Glomerular visceral epithelial cell (primary cell): ENCODE data around the gene PFKFB2.

Source experiments
- DNase-seq: peaks from one replicate; pipeline ENCODE4 v3.0.0-alpha.2; 2016; ENCODE audit errors: extremely low spot score

PFKFB2 gene

DNA sequence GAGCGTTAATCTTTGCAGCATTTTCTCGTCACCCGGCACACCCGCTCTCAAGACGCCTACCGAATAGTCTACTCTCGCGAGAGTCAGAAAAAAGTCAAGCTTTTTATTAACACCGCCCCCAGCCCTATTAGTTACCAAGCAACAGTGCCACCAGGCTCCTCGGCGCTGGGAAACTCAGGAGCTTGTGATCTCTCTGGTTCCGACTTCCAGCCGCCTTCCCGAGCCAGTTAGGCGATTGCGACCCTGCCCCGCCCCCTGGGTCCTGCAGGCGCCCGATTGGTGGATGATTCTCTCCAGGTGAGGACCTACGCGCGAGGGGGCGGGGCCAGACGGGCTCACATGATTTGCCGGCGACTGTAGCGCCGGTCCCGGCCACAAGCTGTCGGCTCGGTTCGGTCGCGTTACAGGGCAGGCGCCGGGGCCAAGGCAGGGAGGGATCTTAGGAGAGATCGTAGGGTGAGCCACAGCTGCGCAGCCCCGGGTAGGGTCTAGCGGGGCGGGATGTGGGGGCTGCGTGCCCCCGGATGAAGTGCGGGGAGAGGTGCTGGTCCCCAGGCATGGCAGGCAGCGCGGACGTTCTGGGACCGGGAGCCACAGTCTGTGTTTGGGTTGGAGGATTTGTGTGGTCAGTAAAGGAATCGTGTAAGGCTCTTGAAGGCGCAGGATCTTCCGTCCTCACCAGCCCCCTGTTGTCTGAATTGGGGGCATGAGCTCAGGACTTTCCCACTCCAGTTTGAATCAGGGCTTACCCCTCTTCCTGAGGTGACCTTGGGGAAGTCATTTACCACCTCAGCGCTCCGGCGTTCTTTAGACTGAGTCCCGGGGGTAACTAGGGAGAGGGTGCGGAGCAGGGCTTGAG is at the start of gene PFKFB2:
Gene PFKFB2 (plus strand): TSS at position 365 of the 859 bp plus-strand sequence. CDS start 1,443 bp downstream, outside the sequence.
- DNase-seq: peak; percentile 98

- peak; percentile 76 for DNase-seq
Measured at GRCh38 chr1:207004931-207005830, 47.9 kb upstream of the PFKFB2 start.

DNA sequence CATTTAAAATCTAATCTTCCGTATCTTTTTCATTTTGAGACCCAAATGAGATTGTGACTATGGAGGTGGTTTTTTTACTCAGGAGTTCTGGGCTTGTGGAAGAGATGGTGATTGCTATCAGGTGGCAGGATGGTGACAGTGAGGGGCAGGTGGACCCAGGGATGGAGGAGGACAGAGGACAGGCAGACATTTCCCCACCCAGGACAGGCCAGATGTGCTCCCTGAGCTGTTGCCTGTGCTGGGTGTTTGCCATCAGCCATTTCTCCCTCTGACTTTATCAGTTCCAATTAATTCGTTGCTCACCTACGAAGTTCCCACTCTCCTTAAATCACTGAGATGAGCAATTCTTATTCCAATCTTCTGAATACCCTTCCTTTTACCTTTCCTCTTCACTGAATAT is 47.0 kb upstream of the PFKFB2 start:
- no peak for DNase-seq

- DNase-seq: no peak
Measured at GRCh38 chr1:207006914-207007313, 46.2 kb upstream of the PFKFB2 start.

GRCh38 chr1:207007352-207008033 is 45.6 kb upstream of the PFKFB2 start:
- peak; percentile 92 for DNase-seq

DNA sequence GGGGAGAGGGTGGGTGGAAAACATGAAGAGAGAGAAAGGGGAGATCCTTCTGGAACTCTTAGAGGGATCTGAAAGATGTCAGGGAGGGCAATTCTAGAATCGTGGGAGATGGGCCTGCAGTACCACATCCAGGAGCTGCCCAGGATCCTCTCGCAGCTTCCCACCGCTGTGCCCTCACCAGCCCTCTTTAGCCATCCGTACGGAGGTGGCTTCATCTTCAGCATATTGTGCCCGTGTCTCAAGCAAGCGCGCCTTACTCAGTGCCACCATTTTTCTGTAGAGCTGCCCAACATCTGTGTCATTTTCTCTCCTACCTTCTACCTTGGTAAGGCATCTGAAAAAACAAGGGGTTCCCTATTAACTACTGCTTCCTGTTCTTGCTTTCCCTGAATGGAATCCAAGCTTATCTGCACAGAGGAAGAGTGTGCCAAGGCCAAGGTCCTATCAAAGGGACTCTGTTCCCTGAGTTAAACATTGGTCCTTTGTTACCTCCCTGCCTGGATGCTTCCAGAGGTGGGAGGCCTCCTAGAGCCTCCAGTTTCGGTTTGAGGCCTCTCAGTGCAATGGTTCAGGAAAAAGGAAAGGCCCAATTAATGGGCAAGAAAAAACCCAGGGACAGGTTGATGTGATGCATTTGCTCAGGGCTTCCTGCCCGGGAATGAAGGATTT is 43.8 kb upstream of the PFKFB2 start:
- DNase-seq: no peak

DNA sequence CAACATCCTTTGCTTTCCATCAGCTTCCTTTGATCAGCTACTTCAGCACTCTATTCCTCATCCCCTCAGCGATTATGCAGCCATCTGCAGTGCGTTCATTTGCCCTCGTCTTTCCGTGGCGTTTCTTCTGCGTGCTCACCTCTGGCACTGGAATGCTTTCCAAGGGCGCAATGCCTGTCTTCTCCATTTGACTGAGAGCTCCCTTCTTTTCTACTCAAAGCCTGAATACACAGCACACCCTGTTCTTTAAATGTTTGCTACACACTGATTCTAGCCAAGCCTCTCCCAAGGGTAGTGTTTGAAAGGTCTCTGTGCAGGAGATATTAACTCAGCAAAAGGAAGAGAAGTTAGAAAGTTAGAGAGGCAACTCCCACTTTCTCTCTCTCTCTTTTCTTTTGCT is 43.1 kb upstream of the PFKFB2 start:
- no peak for DNase-seq

GRCh38 chr1:207010726-207011125 is 42.3 kb upstream of the PFKFB2 start:
- no peak for DNase-seq

- no peak for DNase-seq
Measured at GRCh38 chr1:207013321-207014085, 39.6 kb upstream of the PFKFB2 start.

DNA sequence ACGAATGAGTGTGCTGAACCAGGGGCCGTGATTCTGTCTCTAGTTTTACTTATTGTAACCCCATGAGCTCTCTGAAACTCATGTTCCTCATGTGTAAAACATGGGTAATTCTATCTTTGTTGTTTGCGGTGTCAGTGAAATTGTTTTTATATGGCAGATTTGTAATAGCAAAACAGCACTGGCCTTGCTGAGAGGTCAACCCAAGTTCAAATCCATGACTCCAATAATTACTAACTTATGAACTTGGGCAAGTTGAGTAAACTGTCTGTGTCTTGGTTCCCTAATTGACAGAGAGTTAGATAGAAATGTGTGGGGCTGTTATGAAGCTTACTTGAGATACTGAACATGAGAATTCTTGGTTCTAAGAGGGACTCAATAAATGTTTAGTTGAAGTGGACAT is 38.3 kb upstream of the PFKFB2 start:
- DNase-seq: no peak

- DNase-seq: no peak
Measured at GRCh38 chr1:207015791-207016190, 37.3 kb upstream of the PFKFB2 start.

- DNase-seq: no peak
Measured at GRCh38 chr1:207017615-207018559, 35.2 kb upstream of the PFKFB2 start.

DNA sequence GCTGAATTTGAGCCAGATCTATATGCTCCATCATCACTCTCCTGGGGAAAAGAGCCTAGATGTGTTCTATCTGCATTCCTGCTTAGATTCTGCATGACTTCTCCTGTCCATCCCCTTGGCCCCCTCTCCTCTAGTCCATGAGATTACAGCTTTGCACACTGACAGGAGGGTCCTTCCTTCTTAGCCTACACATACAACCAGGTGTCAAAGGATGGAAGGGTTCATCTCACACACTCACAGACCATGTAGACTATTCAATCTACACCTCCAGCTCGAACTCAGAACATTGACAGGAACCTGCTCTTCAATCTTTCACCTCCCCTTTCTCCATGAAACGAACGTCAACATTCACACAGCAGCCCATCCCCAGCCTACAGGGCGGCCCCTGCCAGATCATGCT is 34.4 kb upstream of the PFKFB2 start:
- no peak for DNase-seq

DNA sequence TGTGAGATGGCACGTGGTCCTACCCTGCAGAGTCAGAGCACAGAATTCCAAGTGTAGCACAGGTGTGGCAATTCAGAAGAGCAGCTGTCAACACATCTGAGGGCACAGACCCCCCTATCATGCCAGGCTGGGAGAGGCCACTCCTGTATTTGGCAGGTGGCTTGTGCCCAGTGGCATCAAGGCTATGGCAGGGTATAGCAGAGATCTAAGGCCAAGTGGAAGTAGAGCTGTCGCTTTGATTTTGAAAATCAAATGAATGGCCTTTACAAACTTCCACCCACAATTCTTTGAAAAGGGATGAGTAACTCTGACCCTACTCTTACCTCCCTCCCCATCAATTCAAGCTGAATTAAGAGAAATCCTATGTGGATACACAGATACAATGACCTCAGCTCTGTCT is 33.9 kb upstream of the PFKFB2 start:
- DNase-seq: no peak

DNA sequence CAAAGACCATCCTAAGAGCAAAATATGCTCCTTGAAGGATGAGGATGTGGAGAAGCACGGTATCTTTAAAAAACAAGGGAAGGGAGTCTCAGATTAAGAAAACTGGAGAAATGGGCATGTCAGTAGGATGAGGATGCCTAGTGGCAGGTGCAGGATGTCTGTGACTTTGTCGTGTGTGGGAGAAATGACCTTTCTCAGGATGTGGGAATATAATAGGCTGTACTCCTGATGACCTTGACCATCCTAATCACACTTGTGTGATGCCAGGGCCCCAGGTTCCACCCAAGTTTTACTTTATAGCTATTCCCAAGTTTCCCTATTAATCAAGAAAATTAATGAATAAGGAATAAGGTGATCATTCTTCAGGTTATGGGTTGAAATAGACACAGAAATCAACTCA is 33.4 kb upstream of the PFKFB2 start:
- no peak for DNase-seq

GRCh38 chr1:207020065-207020708 is 32.9 kb upstream of the PFKFB2 start:
- no peak for DNase-seq

DNA sequence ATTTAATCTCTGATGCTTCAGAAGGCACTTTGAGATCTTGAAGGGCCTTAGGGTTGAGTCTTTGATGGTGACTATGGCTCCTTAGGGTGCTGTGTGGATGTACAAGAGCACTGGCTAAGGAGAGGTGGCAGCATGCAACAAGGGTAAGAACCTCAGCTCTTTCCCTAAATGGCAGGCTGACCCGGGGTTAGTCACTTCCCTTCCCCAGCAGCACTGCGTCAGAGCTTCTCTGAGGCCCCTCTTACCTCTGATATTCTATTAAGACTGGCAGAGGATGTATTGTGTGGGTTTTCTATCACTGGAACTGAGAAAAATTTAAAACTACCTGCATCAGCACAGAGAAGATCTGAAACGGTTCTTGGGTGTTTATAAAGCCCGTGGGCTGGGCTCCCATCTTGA is 32.4 kb upstream of the PFKFB2 start:
- no peak for DNase-seq

DNA sequence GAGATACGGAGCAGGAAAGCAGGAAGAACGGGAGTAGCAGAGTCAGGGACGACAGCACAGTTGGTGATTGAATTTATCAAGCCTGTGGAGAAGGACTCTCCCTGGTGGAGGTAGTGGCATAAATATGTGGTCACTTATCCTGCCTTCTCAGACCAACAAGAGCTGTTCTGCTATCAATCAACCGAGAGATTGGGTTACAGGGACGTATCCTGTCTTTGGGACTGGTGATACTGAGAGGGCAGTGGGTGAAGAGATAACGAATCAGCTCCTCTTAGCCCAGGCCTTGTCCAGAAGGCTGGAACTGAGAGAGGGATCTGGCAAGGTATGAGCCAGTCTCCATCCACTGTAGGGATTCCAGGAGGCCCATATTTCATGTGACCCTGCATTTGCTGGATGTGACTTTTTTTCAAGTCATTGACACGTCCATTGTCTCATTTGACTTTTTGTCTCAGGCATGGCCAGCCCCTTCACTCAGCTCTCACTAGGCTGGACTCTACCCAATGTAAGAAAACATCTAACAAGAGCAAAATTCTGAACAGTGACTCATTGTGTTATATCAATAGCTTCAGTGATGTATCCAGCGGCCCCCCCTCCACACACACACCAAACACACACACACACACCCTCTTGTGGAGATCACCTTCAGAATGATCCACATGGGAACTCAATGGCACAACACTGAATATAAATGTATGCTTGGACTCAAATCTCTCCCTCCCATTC is 31.8 kb upstream of the PFKFB2 start:
- no peak for DNase-seq
